ENCODE results near the gene OVAAL.

OVAAL gene

GRCh38 chr1:180606155-180606554 is 47.4 kb downstream of the OVAAL start:
- no peak for DNase-seq (ENCODE audit: low read depth)

GRCh38 chr1:180609643-180610555 is 51.1 kb downstream of the OVAAL start:
- no peak for DNase-seq (ENCODE audit: low read depth)

DNA sequence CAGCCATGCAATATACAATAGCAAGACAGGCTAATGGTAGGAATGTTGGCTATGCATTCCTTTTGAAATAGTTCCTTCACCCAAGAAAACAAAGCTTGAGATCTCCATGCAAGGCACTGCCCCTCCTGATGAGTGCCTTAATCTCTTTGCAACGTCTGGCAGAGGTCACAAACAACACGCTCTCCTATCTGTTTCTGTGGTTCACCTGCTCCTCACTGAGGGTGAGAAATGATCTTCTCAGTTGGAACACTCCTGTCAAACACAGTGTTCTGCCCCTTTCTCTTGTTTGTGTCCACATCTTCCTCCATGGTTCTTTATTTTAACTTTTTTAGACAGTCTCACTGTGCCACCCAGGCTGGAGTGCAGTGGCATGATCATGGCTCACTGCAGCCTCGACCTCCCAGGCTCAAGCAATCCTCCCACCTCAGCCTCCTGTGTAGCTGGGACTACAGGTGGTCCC is 51.8 kb downstream of the OVAAL start:
- no peak for DNase-seq (ENCODE audit: low read depth)

GRCh38 chr1:180611016-180611930 is 52.5 kb downstream of the OVAAL start:
- DNase-seq (ENCODE audit: low read depth): no peak

- no peak for DNase-seq (ENCODE audit: low read depth)
Observed at GRCh38 chr1:180612632-180613031, 53.9 kb downstream of the OVAAL start.

DNA sequence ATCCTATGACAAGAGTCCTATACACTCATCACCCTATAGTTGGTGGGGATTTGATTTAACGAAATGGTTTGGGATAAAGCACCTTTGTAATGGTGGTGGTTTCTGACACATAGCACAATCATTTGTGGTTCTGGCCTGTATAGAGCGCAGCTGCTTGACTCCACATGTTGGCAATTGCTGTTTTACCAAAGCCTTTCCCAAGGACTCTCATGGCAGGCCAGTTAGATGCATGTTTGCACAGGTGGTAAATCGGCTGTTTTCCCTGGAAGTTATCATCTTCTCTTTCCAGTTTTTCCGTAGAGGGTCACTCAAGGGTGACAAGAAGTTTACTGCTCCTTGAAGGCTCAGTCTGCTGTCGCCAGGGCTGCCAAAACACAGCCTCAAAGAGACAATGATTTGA is 56.0 kb downstream of the OVAAL start:
- no peak for DNase-seq (ENCODE audit: low read depth)

DNA sequence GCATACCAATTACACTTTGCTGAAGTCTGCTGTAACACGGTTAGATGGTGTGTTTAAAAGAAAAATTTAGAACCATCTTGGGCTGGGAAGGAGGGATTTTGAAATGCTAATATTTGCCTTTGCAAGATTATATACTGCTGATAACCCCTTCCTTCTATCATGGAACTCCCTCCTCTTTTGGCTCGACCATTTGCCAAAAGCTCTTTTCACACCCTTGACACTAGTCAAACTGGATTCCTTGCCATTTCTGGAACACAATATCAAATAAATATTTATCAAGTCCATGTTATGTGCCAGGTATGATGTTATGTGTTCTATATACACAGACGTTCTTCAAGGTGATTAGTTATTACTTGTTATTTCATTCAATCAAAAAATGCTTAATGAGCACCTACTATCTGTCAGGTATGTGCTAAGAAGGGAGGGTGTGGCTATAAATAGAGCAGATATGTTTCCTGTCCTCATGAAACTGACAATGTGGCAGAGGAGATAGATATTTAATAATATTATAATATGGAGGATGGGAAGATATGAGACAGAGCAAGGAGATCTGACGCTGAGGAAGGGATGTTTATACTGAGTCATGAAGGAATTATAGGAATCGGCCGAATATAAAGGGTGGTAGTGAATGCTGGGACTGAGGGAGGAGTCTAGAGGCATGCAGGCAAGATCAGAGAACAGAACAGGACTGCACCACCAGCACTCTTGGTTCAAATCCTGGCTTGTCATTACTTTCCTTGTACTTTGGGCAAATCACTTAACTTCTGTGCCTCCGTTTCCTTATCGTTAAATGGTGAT is 56.9 kb downstream of the OVAAL start:
- DNase-seq (ENCODE audit: low read depth): no peak

All from stimulated activated CD8-positive, alpha-beta memory T cell treated with anti-CD3 and anti-CD28 coated beads, Interleukin-12 subunit alpha, Interleukin-12 subunit beta, amount 100 ng/mL, for 1 hour (primary cell).